GM12875 (cell line): ENCODE data around the gene ZNF532.

Experiments
- H3K4me3 ChIP-seq: one replicate; pipeline ENCODE4 v1.5.1; 2011; ENCODE audit warnings: low read depth, low read length, control low read depth
- CTCF ChIP-seq: IDR thresholded peaks from 2 replicates; pipeline ENCODE4 v1.5.1; 2011; ENCODE audit warnings: low read depth, mild to moderate bottlenecking, control low read depth, inconsistent platforms, low read length, moderate library complexity, borderline replicate concordance; ENCODE audit not compliant: insufficient read depth

The ZNF532 gene

GRCh38 chr18:58955738-58956137 lies 91.1 kb downstream of the ZNF532 start:
- TF ChIP-seq CTCF = no peak
- H3K4me3 ChIP-seq = no peak overlapping the region

GRCh38 chr18:58958628-58959027 lies 94.0 kb downstream of the ZNF532 start:
- TF ChIP-seq CTCF = no peak
- H3K4me3 ChIP-seq = no peak overlapping the region

- H3K4me3 ChIP-seq = no peak overlapping the region
- no peak for TF ChIP-seq CTCF
These were observed 95.8 kb downstream of the ZNF532 start for GRCh38 chr18:58960508-58960907.

GRCh38 chr18:58960946-58961722 lies 96.5 kb downstream of the ZNF532 start:
- TF ChIP-seq CTCF = no peak
- H3K4me3 ChIP-seq = no peak overlapping the region

- no peak for TF ChIP-seq CTCF
- no peak overlapping the region for H3K4me3 ChIP-seq
These were observed 97.7 kb downstream of the ZNF532 start for GRCh38 chr18:58962336-58962735.

GRCh38 chr18:58965291-58966004 lies 100.8 kb downstream of the ZNF532 start:
- H3K4me3 ChIP-seq = peak overlapping the region; percentile 16

More at GRCh38 chr18:58965291-58966004, 100.8 kb downstream of the ZNF532 start:
- no peak for TF ChIP-seq CTCF
